Coronary artery (tissue), 2 donors: ENCODE results near the gene TBKBP1.

ENCODE experiments used
- DNase-seq: peaks from one replicate; pipeline ENCODE4 v3.0.0-alpha.2; 2017; ENCODE audit warnings: low spot score
- H3K27ac ChIP-seq, 2 donors: fragments of 200-600 bp; sonication (generic); one replicate each; pipeline ENCODE4 v1.5.1; 2016 to 2019
- H3K4me3 ChIP-seq: fragments of 200-600 bp; sonication (generic); 2 replicates; pipeline ENCODE4 v1.5.1; 2016; ENCODE audit warnings: mild to moderate bottlenecking, moderate library complexity
- CTCF ChIP-seq: fragments of 200-600 bp; sonication (generic); IDR thresholded peaks from one replicate; pipeline ENCODE4 v1.5.1; 2019; ENCODE audit warnings: antibody characterized with exemption

Gene TBKBP1

GRCh38 chr17:47720754-47721533 is 27.0 kb downstream of the TBKBP1 start:
- no peak for DNase-seq

GRCh38 chr17:47721725-47722124 is 27.8 kb downstream of the TBKBP1 start:
- no peak for DNase-seq
- no peak for TF ChIP-seq CTCF
- no peak overlapping the region for H3K4me3 ChIP-seq
- no peak overlapping the region for H3K27ac ChIP-seq

More at GRCh38 chr17:47720754-47721533, 27.0 kb downstream of the TBKBP1 start:
- no peak for TF ChIP-seq CTCF
- no peak overlapping the region for H3K27ac ChIP-seq
- H3K4me3 ChIP-seq: peak overlapping the region; percentile 35

- Histone ChIP-seq H3K4me3 (no peak overlapping the region), H3K27ac (no peak overlapping the region)
- no peak for TF ChIP-seq CTCF
- no peak for DNase-seq
Observed at GRCh38 chr17:47724705-47725104, 30.7 kb downstream of the TBKBP1 start.

- no peak overlapping the region for H3K4me3 ChIP-seq
- DNase-seq: no peak
- no peak for TF ChIP-seq CTCF
- no peak overlapping the region for H3K27ac ChIP-seq
Observed at GRCh38 chr17:47725446-47726111, 31.6 kb downstream of the TBKBP1 start.

GRCh38 chr17:47726796-47727703 is 33.1 kb downstream of the TBKBP1 start:
- DNase-seq: no peak
- Histone ChIP-seq H3K4me3 (no peak overlapping the region), H3K27ac (no peak overlapping the region)
- no peak for TF ChIP-seq CTCF

GRCh38 chr17:47727704-47728036 is 33.7 kb downstream of the TBKBP1 start:
- Histone ChIP-seq H3K4me3 (no peak overlapping the region), H3K27ac (no peak overlapping the region)
- DNase-seq: no peak
- TF ChIP-seq CTCF: no peak
